Left colon (tissue), 2 donors: ENCODE measurements around the gene MED12L. TPM values are rescaled to one million over a fixed set of nuclear protein-coding genes. Genes with fewer than 3 reads are reported as not detected.

Experiments
- ATAC-seq: fragments of 200-7000 bp; cut with Tn5 transposase; one replicate; pipeline ENCODE4 v1.9.1; 2020; ENCODE audit warnings: mild to moderate bottlenecking, moderate library complexity
- DNase-seq, 2 donors: peaks; one replicate each; pipeline ENCODE4 v3.0.0-alpha.2; 2020
- intact Hi-C, 2 donors: fragments of 100-400 bp; cut with DNase I in 1 of 2; cut with micrococcal nuclease in 1 of 2; formaldehyde crosslinking; loops; one replicate each; pipeline versions ENCODE4 v1.11.2 to v1.14.0; 2022; cut with DNase I, micrococcal nuclease
- total RNA-seq, 2 donors: library from RNA; stranded (reverse); fragmentation: NEBNext Ultra II Directional; extraction: Animal tissue kit (Norgen Biotek cat#: 25700); gene quantifications; one replicate each; pipeline ENCODE4 v1.2.1, GENCODE V29; 2021
- donor health status: DM: no; HTN: no; CAD: no.
- donor health status: DM: yes; HTN: yes; CAD: no.

The MED12L gene
- total RNA-seq, 2 donors from 2014 or later: 0.37 to 0.45 TPM

- no peak for ATAC-seq
- intact Hi-C loops: loop anchor here in 1 of 2 donors (2.0 to 5.0 kb wide), 2 partner anchors 401 to 479 kb away; no protein-coding TSS in a partner anchor
- no peak for DNase-seq
Observed at GRCh38 chr3:151437906-151438305, 352.4 kb downstream of the MED12L start.

GRCh38 chr3:151439652-151440125 lies 354.2 kb downstream of the MED12L start:
- DNase-seq (no peak), ATAC-seq (peak; percentile 85)
- intact Hi-C loops: loop anchor here in 1 of 2 donors (2.0 to 5.0 kb wide), 2 partner anchors 399 to 478 kb away; no protein-coding TSS in a partner anchor

- intact Hi-C loops: no loop called here
- ATAC-seq: no peak
Observed at GRCh38 chr3:151440940-151441339, 355.5 kb downstream of the MED12L start.

GRCh38 chr3:151443583-151443982 lies 358.1 kb downstream of the MED12L start:
- DNase-seq: no peak
- intact Hi-C loops: no loop called here
- no peak for ATAC-seq

More at GRCh38 chr3:151440940-151441339, 355.5 kb downstream of the MED12L start:
- no peak for DNase-seq

- ATAC-seq (no peak), DNase-seq (no peak)
- intact Hi-C loops: no loop called here
Observed at GRCh38 chr3:151445273-151446001, 360.0 kb downstream of the MED12L start.

- intact Hi-C loops: no loop called here
- ATAC-seq: no peak
- no peak for DNase-seq
Observed at GRCh38 chr3:151446002-151446340, 360.5 kb downstream of the MED12L start.

- DNase-seq (no peak), ATAC-seq (peak; percentile 81)
- intact Hi-C loops: no loop called here
Observed at GRCh38 chr3:151452368-151452767, 366.9 kb downstream of the MED12L start.

- DNase-seq: peak in 1 of 2 donors; percentile 12
- ATAC-seq: peak; percentile 78
- intact Hi-C loops: no loop called here
Observed at GRCh38 chr3:151452841-151453240, 367.4 kb downstream of the MED12L start.

GRCh38 chr3:151456065-151456464 lies 370.6 kb downstream of the MED12L start:
- peak; percentile 85 for ATAC-seq
- intact Hi-C loops: no loop called here

GRCh38 chr3:151459358-151459757 lies 373.9 kb downstream of the MED12L start:
- intact Hi-C loops: no loop called here
- ATAC-seq (no peak), DNase-seq (no peak)

More at GRCh38 chr3:151456065-151456464, 370.6 kb downstream of the MED12L start:
- DNase-seq: no peak

- intact Hi-C loops: loop anchor here in 1 of 2 donors (10.0 kb wide), 1 partner anchor 455 kb away; no protein-coding TSS in a partner anchor
- DNase-seq (no peak), ATAC-seq (no peak)
Observed at GRCh38 chr3:151460228-151460627, 374.8 kb downstream of the MED12L start.

- peak; percentile 71 for ATAC-seq
- intact Hi-C loops: loop anchor here in 1 of 2 donors (10.0 kb wide), 1 partner anchor 454 kb away; no protein-coding TSS in a partner anchor
- DNase-seq: peak in 1 of 2 donors; percentile 28
Observed at GRCh38 chr3:151460774-151461450, 375.4 kb downstream of the MED12L start, which contains the start of gene IGSF10. IGSF10 (minus strand) TSS chr3:151461061; CDS start chr3:151458709, 2,352 bp downstream.

GRCh38 chr3:151462278-151462780 lies 376.9 kb downstream of the MED12L start:
- DNase-seq: no peak
- intact Hi-C loops: loop anchor here in 1 of 2 donors (10.0 kb wide), 1 partner anchor 452 kb away; no protein-coding TSS in a partner anchor
- ATAC-seq: no peak

GRCh38 chr3:151462991-151463390 lies 377.5 kb downstream of the MED12L start:
- intact Hi-C loops: loop anchor here in 1 of 2 donors (10.0 kb wide), 1 partner anchor 452 kb away; no protein-coding TSS in a partner anchor
- DNase-seq: no peak
- no peak for ATAC-seq

- no peak for DNase-seq
Observed at GRCh38 chr3:151467069-151467468, 381.6 kb downstream of the MED12L start.

GRCh38 chr3:151468284-151468917 lies 382.9 kb downstream of the MED12L start:
- DNase-seq: no peak
- intact Hi-C loops: loop anchor here in 1 of 2 donors (10.0 kb wide), 1 partner anchor 446 kb away; no protein-coding TSS in a partner anchor
- peak; percentile 78 for ATAC-seq

More at GRCh38 chr3:151467069-151467468, 381.6 kb downstream of the MED12L start:
- intact Hi-C loops: loop anchor here in 1 of 2 donors (10.0 kb wide), 1 partner anchor 448 kb away; no protein-coding TSS in a partner anchor
- ATAC-seq: no peak

- ATAC-seq (no peak), DNase-seq (no peak)
- intact Hi-C loops: no loop called here
Observed at GRCh38 chr3:151476344-151477018, 391.0 kb downstream of the MED12L start.
